Keratinocyte (primary cell): ENCODE data around the gene MUC3A.

Source experiments
- EZH2 ChIP-seq: IDR thresholded peaks from one replicate; pipeline ENCODE4 v1.6.1; 2012; ENCODE audit warnings: inconsistent platforms, mild to moderate bottlenecking, low read length, moderate library complexity
- TF ChIP-seq, protein P1 (sequence below), 3 experiments: IDR thresholded peaks in 1 of 3; conservative IDR thresholded peaks in 1 of 3; optimal IDR thresholded peaks in 1 of 3; 2 replicates in 2 of 3; 3 replicates in 1 of 3; pipeline versions ENCODE3 to v1.5.1; 2011; ENCODE audit warnings: low read length in 3 of 3, mild to moderate bottlenecking in 3 of 3, moderate library complexity in 2 of 3, control low read depth in 1 of 3, inconsistent platforms in 1 of 3; ENCODE audit not compliant: insufficient read depth in 2 of 3; ENCODE audit errors: extremely low read depth in 1 of 3

- no peak for TF ChIP-seq EZH2
- TF ChIP-seq, protein P1, sequence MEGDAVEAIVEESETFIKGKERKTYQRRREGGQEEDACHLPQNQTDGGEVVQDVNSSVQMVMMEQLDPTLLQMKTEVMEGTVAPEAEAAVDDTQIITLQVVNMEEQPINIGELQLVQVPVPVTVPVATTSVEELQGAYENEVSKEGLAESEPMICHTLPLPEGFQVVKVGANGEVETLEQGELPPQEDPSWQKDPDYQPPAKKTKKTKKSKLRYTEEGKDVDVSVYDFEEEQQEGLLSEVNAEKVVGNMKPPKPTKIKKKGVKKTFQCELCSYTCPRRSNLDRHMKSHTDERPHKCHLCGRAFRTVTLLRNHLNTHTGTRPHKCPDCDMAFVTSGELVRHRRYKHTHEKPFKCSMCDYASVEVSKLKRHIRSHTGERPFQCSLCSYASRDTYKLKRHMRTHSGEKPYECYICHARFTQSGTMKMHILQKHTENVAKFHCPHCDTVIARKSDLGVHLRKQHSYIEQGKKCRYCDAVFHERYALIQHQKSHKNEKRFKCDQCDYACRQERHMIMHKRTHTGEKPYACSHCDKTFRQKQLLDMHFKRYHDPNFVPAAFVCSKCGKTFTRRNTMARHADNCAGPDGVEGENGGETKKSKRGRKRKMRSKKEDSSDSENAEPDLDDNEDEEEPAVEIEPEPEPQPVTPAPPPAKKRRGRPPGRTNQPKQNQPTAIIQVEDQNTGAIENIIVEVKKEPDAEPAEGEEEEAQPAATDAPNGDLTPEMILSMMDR (optimal IDR thresholded peaks at IDR 0.05 in 1 of 3, IDR thresholded peaks at IDR 0.05 in 1 of 3, conservative IDR thresholded peaks at IDR 0.05 in 1 of 3; ENCODE audit: extremely low read depth in 1 of 3, insufficient read depth in 2 of 3, low read length in 3 of 3) = no peak
These were observed 1.5 kb upstream of the MUC3A start for GRCh38 chr7:100947792-100948191.
